Heart left ventricle (tissue), 16 donors: Measurements from ENCODE around the gene GADD45GIP1. TPM values are rescaled to one million over a fixed set of nuclear protein-coding genes. Genes with fewer than 3 reads are reported as not detected.

Source experiments
- ATAC-seq, 4 donors: fragments of 200-7000 bp; cut with Tn5 transposase; one replicate each; pipeline ENCODE4 v1.9.1; 2020 to 2022; ENCODE audit warnings: moderate library complexity in 4 of 4, mild to moderate bottlenecking in 3 of 4, moderate number of reproducible peaks in 1 of 4
- DNase-seq, 5 donors: peaks; one replicate each; pipeline ENCODE4 v3.0.0-alpha.2; 2020
- H3K27ac ChIP-seq, 12 donors: fragments of 200-600 bp; sonication (generic) in 4 of 12; one replicate each; pipeline versions ENCODE4 v1.5.0 to v1.8.0; 2016 to 2022; ENCODE audit warnings: mild to moderate bottlenecking in 2 of 12
- H3K27me3 ChIP-seq, 9 donors: fragments of 200-600 bp; sonication (generic) in 2 of 9; one replicate each; pipeline versions ENCODE4 v1.5.1 to v1.8.0; 2016 to 2022; ENCODE audit warnings: mild to moderate bottlenecking in 3 of 9
- H3K36me3 ChIP-seq, 9 donors: fragments of 200-600 bp; sonication (generic) in 2 of 9; one replicate each; pipeline versions ENCODE4 v1.5.0 to v1.8.0; 2018 to 2022; ENCODE audit warnings: mild to moderate bottlenecking in 2 of 9
- H3K4me1 ChIP-seq, 12 donors: fragments of 200-600 bp; sonication (generic) in 4 of 12; one replicate each; pipeline versions ENCODE4 v1.5.0 to v1.8.0; 2016 to 2022; ENCODE audit warnings: mild to moderate bottlenecking in 3 of 12
- H3K4me3 ChIP-seq, 12 donors: fragments of 200-600 bp; sonication (generic) in 4 of 12; one replicate each; pipeline versions ENCODE4 v1.5.0 to v1.8.0; 2017 to 2022; ENCODE audit warnings: mild to moderate bottlenecking in 9 of 12, moderate library complexity in 4 of 12
- H3K9me3 ChIP-seq, 12 donors: fragments of 200-600 bp; sonication (generic) in 4 of 12; one replicate each; pipeline versions ENCODE4 v1.5.0 to v1.8.0; 2016 to 2022; ENCODE audit warnings: mild to moderate bottlenecking in 1 of 12
- CTCF ChIP-seq, 12 donors: fragments of 200-600 bp; sonication (generic) in 4 of 12; IDR thresholded peaks; one replicate each; pipeline versions ENCODE4 v1.5.0 to v1.8.0; 2018 to 2022; ENCODE audit warnings: antibody characterized with exemption in 12 of 12, mild to moderate bottlenecking in 5 of 12
- POLR2A ChIP-seq, 2 donors: fragments of 450-650 bp; IDR thresholded peaks; one replicate each; pipeline ENCODE4 v1.6.1; 2017; ENCODE audit warnings: antibody characterized with exemption in 2 of 2, mild to moderate bottlenecking in 2 of 2, moderate library complexity in 2 of 2
- WGBS, 4 donors: extraction: QIAGEN DNeasy Blood & Tissue Kit in 2 of 4; methylation state at CpG; one replicate each; pipeline versions ENCODE4 v1.1.5 to v1.1.7; 2013 to 2018; 5-methylcytosine and 5-hydroxymethylcytosine counted together
- intact Hi-C, 10 donors: fragments of 100-400 bp; cut with DNase I; formaldehyde crosslinking; loops; one replicate each; pipeline versions ENCODE4 v1.11.1 to v1.14.2; 2022
- polyA plus RNA-seq, 2 donors: library from polyadenylated mRNA; stranded (reverse); fragments of 200-250 nt; gene quantifications; one replicate each; pipeline ENCODE4 v1.2.3, GENCODE V29; 2013
- total RNA-seq, 9 donors: library from RNA; depleted of rRNA in 2 of 9; stranded (reverse); fragments of >200 nt in 2 of 9; fragmentation: NEBNext Ultra II Directional in 3 of 9; extraction: Animal tissue kit (Norgen Biotek cat#: 25700) in 3 of 9; gene quantifications; one replicate each; pipeline versions ENCODE4 v1.1.0 to v1.2.4, GENCODE V29; 2016 to 2023
- donor health status: ischemic (EF 13 %, LVEDD 7.1; RV severe dilation, severe dysfunction).
- donor health status: healthy with polysubstance abuse.
- donor health status: DM: no; HTN: yes; CAD: no.
- donor health status: DM: no; HTN: no; CAD: no.
- donor health status: ischemic (EF 25% LVEDD 6.9; RV normal size, moderate dysfunction).
- donor health status: ischemic (EF 25% LVEDD 5.7; RV mildly dilated, moderate dysfunction).
- donor health status: healthy.
- donor health status: DM: yes; HTN: yes; CAD: no.
- donor health status: ischemic (EF 35%, LVEDD 5.7; RV mildly dilated, moderate dysfunction).
- donor health status: nonischemic (EF 11% LVEDD 7.7; RV severe dilation, severe dysfunction).
- donor health status: DM: yes; HTN: yes; CAD: no.
- donor health status: PGD.
- donor health status: ischemic (EF 29% LVEDD 5.4; RV normal size, mild dysfunction).
- donor health status: nonischemic (EF 23%, LVEDD 6.1; RV moderate dilation, normal function).

GADD45GIP1 gene
- total and polyA plus RNA-seq, 11 donors: 17.2 to 119 (median 30.4) TPM

DNA sequence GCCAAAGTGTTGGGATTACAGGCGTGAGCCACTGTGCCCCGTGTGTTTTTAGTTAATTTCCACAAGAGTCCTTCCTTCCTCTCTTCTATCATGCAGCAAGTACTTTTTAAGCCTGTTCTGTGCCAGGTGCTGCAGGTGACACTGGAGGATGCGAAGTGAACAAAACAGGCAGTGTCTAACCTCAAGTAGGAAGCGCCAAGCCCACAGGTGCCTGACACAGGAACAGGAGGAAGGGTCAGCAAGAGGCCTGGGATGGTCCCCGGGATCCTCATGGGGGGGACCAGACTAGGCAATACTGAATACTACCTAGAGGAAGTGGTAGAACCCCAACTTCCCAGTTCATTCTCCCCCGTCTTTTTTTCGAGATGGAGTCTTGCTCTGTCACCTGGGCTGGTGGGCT, 20.4 kb downstream of the GADD45GIP1 start:
- ATAC-seq: no peak
- H3K4me3 ChIP-seq: no peak overlapping the region
- H3K9me3 ChIP-seq: no peaks in the 10 kb centered on the region
- no peak for TF ChIP-seq CTCF (IDR thresholded peaks at IDR 0.05)
- TF ChIP-seq POLR2A (IDR thresholded peaks at IDR 0.05): no peak
- DNase-seq: no peak
- peaks cover 13 to 57% (median 41%) of the 10 kb centered on the region in 12 donors for H3K4me1 ChIP-seq
- no peaks in the 10 kb centered on the region for H3K27me3 ChIP-seq
- H3K27ac ChIP-seq: peak overlapping the region in 1 of 12 donors; percentile 69
- 72 to 80% (median 77%) methylated on average over 7 of the region's 7 CpGs for WGBS, 4 donors
- intact Hi-C loops: loop anchor here in 1 of 10 donors (10.0 kb wide), 1 partner anchor 52 kb away; the partner anchor contains the start of genes DNASE2 and KLF1
- H3K36me3 ChIP-seq: peaks cover 0 to 26% (median 19%) of the 10 kb centered on the region in 9 donors

DNA sequence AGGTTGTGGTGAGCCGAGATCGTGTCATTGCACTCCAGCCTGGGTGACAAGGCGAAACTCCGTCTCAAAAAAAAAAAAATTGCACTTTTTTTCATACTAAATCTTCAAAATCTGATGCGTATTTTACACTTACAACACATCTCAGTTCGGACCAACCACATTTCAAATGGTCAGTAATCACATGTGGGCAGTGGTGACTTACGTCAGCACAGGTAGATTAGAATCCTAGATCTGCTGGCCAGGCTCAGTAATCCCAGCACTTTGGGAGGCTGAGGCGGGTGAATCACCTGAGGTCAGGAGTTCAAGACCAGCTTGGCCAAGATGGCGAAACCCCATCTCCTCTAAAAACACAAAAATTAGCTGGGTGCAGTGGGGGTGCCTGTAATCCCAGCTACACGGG, 22.0 kb downstream of the GADD45GIP1 start:
- Histone ChIP-seq H3K4me3 (no peak overlapping the region), H3K9me3 (no peaks in the 10 kb centered on the region), H3K27ac (no peak overlapping the region), H3K27me3 (no peaks in the 10 kb centered on the region), H3K4me1 (peaks cover 11 to 43% (median 28%) of the 10 kb centered on the region in 12 donors), H3K36me3 (peaks cover 0 to 26% (median 13%) of the 10 kb centered on the region in 9 donors)
- ATAC-seq: no peak
- intact Hi-C loops: loop anchor here in 1 of 10 donors (10.0 kb wide), 1 partner anchor 50 kb away; the partner anchor contains the start of genes DNASE2 and KLF1
- WGBS, 4 donors: 87 to 94% (median 93%) methylated on average over 10 of the region's 10 CpGs
- no peak for DNase-seq
- TF ChIP-seq POLR2A (IDR thresholded peaks at IDR 0.05) (no peak), CTCF (IDR thresholded peaks at IDR 0.05) (no peak)

DNA sequence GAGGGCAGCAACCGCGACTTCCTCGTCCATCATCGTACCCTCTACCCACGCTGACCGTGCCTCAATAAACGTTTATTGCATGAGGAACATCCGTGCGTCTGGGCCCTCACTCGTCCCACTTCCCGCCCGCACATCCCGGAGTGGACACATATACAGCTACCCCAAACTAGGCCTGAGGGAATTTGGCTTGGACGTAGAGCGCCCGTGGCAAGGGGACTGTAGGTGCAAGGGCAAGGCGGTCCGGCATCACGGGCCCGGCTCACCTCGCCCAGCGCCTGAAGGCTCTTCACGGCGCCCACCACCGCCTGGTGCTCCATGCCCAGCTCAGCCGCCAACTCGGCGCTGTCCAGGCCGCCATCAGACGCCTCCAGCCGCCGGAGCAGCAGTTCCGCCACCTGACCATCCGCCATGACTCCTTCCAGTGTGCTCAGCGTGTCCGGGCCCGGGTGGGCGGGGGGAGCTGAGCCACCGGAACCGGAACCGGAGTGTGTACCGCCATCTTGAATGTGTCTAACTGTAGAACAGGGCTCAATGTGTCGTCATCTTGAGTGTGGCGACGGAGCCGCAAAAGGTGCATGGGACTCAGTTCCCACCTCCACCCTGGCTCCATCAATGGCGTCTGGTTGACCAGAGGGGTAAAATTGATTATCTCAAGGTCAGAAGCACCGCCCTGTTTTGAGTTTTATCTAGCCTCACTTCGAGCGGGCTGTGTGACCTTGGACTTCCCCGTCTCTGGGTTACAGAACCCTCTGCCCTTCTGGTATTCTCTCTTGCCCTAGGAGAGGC, 23.5 kb downstream of the GADD45GIP1 start, which contains the start of gene FARSA:
FARSA (minus strand) TSS at position 425 of the 786 bp plus-strand sequence; CDS start at position 410, 15 bp downstream.
- WGBS, 4 donors: 2 to 9% (median 3%) methylated on average over 17 to 51 of the region's 51 CpGs
- no peaks in the 10 kb centered on the region for H3K27me3 ChIP-seq
- TF ChIP-seq CTCF (IDR thresholded peaks at IDR 0.05): no peak
- TF ChIP-seq POLR2A (IDR thresholded peaks at IDR 0.05): peak in 1 of 2 donors; percentile 57
- H3K27ac ChIP-seq: peak within 1 kb of the TSS; percentile 54 to 92 (median 85)
- peaks cover 0 to 32% (median 24%) of the 10 kb centered on the region in 9 donors for H3K36me3 ChIP-seq
- ATAC-seq (peak; percentile 65 to 88 (median 84)), DNase-seq (peak; percentile 93 to 95 (median 94))
- no peaks in the 10 kb centered on the region for H3K9me3 ChIP-seq
- intact Hi-C loops: loop anchor here in 1 of 10 donors (10.0 kb wide), 1 partner anchor 49 kb away; the partner anchor contains the start of genes DNASE2 and KLF1
- H3K4me3 ChIP-seq: peak within 1 kb of the TSS; percentile 72 to 100 (median 88)
- H3K4me1 ChIP-seq: peaks cover 6 to 35% (median 20%) of the 10 kb centered on the region in 12 donors
